ENCODE data around the gene DDX1.

The DDX1 gene

GRCh38 chr2:15626126-15626525, 34.5 kb downstream of the DDX1 start:
- Histone ChIP-seq H3K9me3 (ENCODE audit: control insufficient read depth, low read length) (no peaks in the 10 kb centered on the region), H3K9ac (ENCODE audit: low read length) (no peak overlapping the region), H3K27me3 (replicated peaks; ENCODE audit: control insufficient read depth, insufficient read depth, low read length) (no peaks in the 10 kb centered on the region), H3K4me3 (ENCODE audit: low read length) (no peak overlapping the region), H3K36me3 (ENCODE audit: control insufficient read depth, insufficient read depth, low read length, severe bottlenecking) (peaks cover 100% of the 10 kb centered on the region), H3K4me1 (ENCODE audit: control insufficient read depth, insufficient read depth, low read length) (no peaks in the 10 kb centered on the region)
- no peak for DNase-seq (ENCODE audit: low read depth)

GRCh38 chr2:15626967-15627366, 35.3 kb downstream of the DDX1 start:
- Histone ChIP-seq H3K9me3 (ENCODE audit: control insufficient read depth, low read length) (no peaks in the 10 kb centered on the region), H3K36me3 (ENCODE audit: control insufficient read depth, insufficient read depth, low read length, severe bottlenecking) (peaks cover 100% of the 10 kb centered on the region)

GRCh38 chr2:15627817-15628684, 36.4 kb downstream of the DDX1 start:
- H3K9me3 ChIP-seq (ENCODE audit: control insufficient read depth, low read length): no peaks in the 10 kb centered on the region
- no peak for DNase-seq (ENCODE audit: low read depth)
- no peak overlapping the region for H3K4me3 ChIP-seq (ENCODE audit: low read length)
- H3K36me3 ChIP-seq (ENCODE audit: control insufficient read depth, insufficient read depth, low read length, severe bottlenecking): peaks cover 100% of the 10 kb centered on the region
- H3K9ac ChIP-seq (ENCODE audit: low read length): no peak overlapping the region
- no peaks in the 10 kb centered on the region for H3K4me1 ChIP-seq (ENCODE audit: control insufficient read depth, insufficient read depth, low read length)
- no peaks in the 10 kb centered on the region for H3K27me3 ChIP-seq (replicated peaks; ENCODE audit: control insufficient read depth, insufficient read depth, low read length)

More at GRCh38 chr2:15626967-15627366, 35.3 kb downstream of the DDX1 start:
- no peaks in the 10 kb centered on the region for H3K27me3 ChIP-seq (replicated peaks; ENCODE audit: control insufficient read depth, insufficient read depth, low read length)
- H3K4me1 ChIP-seq (ENCODE audit: control insufficient read depth, insufficient read depth, low read length): no peaks in the 10 kb centered on the region
- no peak for DNase-seq (ENCODE audit: low read depth)
- no peak overlapping the region for H3K9ac ChIP-seq (ENCODE audit: low read length)
- no peak overlapping the region for H3K4me3 ChIP-seq (ENCODE audit: low read length)

GRCh38 chr2:15628899-15629855, 37.5 kb downstream of the DDX1 start:
- H3K9me3 ChIP-seq (ENCODE audit: control insufficient read depth, low read length): no peaks in the 10 kb centered on the region
- DNase-seq (ENCODE audit: low read depth): peak; percentile 4
- no peaks in the 10 kb centered on the region for H3K4me1 ChIP-seq (ENCODE audit: control insufficient read depth, insufficient read depth, low read length)
- no peaks in the 10 kb centered on the region for H3K27me3 ChIP-seq (replicated peaks; ENCODE audit: control insufficient read depth, insufficient read depth, low read length)
- no peak overlapping the region for H3K4me3 ChIP-seq (ENCODE audit: low read length)
- no peak overlapping the region for H3K9ac ChIP-seq (ENCODE audit: low read length)
- peaks cover 100% of the 10 kb centered on the region for H3K36me3 ChIP-seq (ENCODE audit: control insufficient read depth, insufficient read depth, low read length, severe bottlenecking)

- H3K36me3 ChIP-seq (ENCODE audit: control insufficient read depth, insufficient read depth, low read length, severe bottlenecking): peaks cover 97% of the 10 kb centered on the region
- no peak overlapping the region for H3K4me3 ChIP-seq (ENCODE audit: low read length)
- DNase-seq (ENCODE audit: low read depth): no peak
- H3K27me3 ChIP-seq (replicated peaks; ENCODE audit: control insufficient read depth, insufficient read depth, low read length): no peaks in the 10 kb centered on the region
- no peaks in the 10 kb centered on the region for H3K9me3 ChIP-seq (ENCODE audit: control insufficient read depth, low read length)
- H3K4me1 ChIP-seq (ENCODE audit: control insufficient read depth, insufficient read depth, low read length): peaks cover 8% of the 10 kb centered on the region
- no peak overlapping the region for H3K9ac ChIP-seq (ENCODE audit: low read length)
These were observed 38.7 kb downstream of the DDX1 start for GRCh38 chr2:15630121-15630977.

- peaks cover 97% of the 10 kb centered on the region for H3K36me3 ChIP-seq (ENCODE audit: control insufficient read depth, insufficient read depth, low read length, severe bottlenecking)
- no peak for DNase-seq (ENCODE audit: low read depth)
- H3K9ac ChIP-seq (ENCODE audit: low read length): no peak overlapping the region
- no peaks in the 10 kb centered on the region for H3K9me3 ChIP-seq (ENCODE audit: control insufficient read depth, low read length)
- peaks cover 8% of the 10 kb centered on the region for H3K4me1 ChIP-seq (ENCODE audit: control insufficient read depth, insufficient read depth, low read length)
- H3K27me3 ChIP-seq (replicated peaks; ENCODE audit: control insufficient read depth, insufficient read depth, low read length): no peaks in the 10 kb centered on the region
- no peak overlapping the region for H3K4me3 ChIP-seq (ENCODE audit: low read length)
These were observed 39.5 kb downstream of the DDX1 start for GRCh38 chr2:15630978-15631719.

- peaks cover 90% of the 10 kb centered on the region for H3K36me3 ChIP-seq (ENCODE audit: control insufficient read depth, insufficient read depth, low read length, severe bottlenecking)
- DNase-seq (ENCODE audit: low read depth): no peak
- H3K9me3 ChIP-seq (ENCODE audit: control insufficient read depth, low read length): no peaks in the 10 kb centered on the region
- peaks cover 8% of the 10 kb centered on the region for H3K4me1 ChIP-seq (ENCODE audit: control insufficient read depth, insufficient read depth, low read length)
- H3K4me3 ChIP-seq (ENCODE audit: low read length): no peak overlapping the region
- H3K9ac ChIP-seq (ENCODE audit: low read length): no peak overlapping the region
- H3K27me3 ChIP-seq (replicated peaks; ENCODE audit: control insufficient read depth, insufficient read depth, low read length): no peaks in the 10 kb centered on the region
These were observed 40.2 kb downstream of the DDX1 start for GRCh38 chr2:15631883-15632282.

- no peaks in the 10 kb centered on the region for H3K27me3 ChIP-seq (replicated peaks; ENCODE audit: control insufficient read depth, insufficient read depth, low read length)
- peaks cover 19% of the 10 kb centered on the region for H3K4me1 ChIP-seq (ENCODE audit: control insufficient read depth, insufficient read depth, low read length)
- H3K4me3 ChIP-seq (ENCODE audit: low read length): no peak overlapping the region
- H3K9me3 ChIP-seq (ENCODE audit: control insufficient read depth, low read length): no peaks in the 10 kb centered on the region
- H3K9ac ChIP-seq (ENCODE audit: low read length): no peak overlapping the region
- H3K36me3 ChIP-seq (ENCODE audit: control insufficient read depth, insufficient read depth, low read length, severe bottlenecking): peaks cover 78% of the 10 kb centered on the region
- no peak for DNase-seq (ENCODE audit: low read depth)
These were observed 41.6 kb downstream of the DDX1 start for GRCh38 chr2:15633043-15633970.

GRCh38 chr2:15633971-15634346, 42.3 kb downstream of the DDX1 start:
- peaks cover 25% of the 10 kb centered on the region for H3K4me1 ChIP-seq (ENCODE audit: control insufficient read depth, insufficient read depth, low read length)
- no peaks in the 10 kb centered on the region for H3K9me3 ChIP-seq (ENCODE audit: control insufficient read depth, low read length)
- no peak for DNase-seq (ENCODE audit: low read depth)
- no peak overlapping the region for H3K9ac ChIP-seq (ENCODE audit: low read length)
- H3K4me3 ChIP-seq (ENCODE audit: low read length): no peak overlapping the region
- H3K36me3 ChIP-seq (ENCODE audit: control insufficient read depth, insufficient read depth, low read length, severe bottlenecking): peaks cover 71% of the 10 kb centered on the region
- H3K27me3 ChIP-seq (replicated peaks; ENCODE audit: control insufficient read depth, insufficient read depth, low read length): no peaks in the 10 kb centered on the region

Measured in adipocyte (in vitro differentiated cells).